HG02870 (cell line): Measurements from ENCODE around the gene UGT1A5.

Experiments
- ATAC-seq: cut with Tn5 transposase; IDR thresholded peaks from one replicate; pipeline ENCODE4 v1.9.1; 2021; ENCODE audit warnings: mild to moderate bottlenecking, moderate library complexity; ENCODE audit not compliant: unreplicated experiment

UGT1A5 gene

GRCh38 chr2:233803994-233804393 is 91.3 kb downstream of the UGT1A5 start:
- no peak for ATAC-seq

- no peak for ATAC-seq
These were observed 94.6 kb downstream of the UGT1A5 start for GRCh38 chr2:233807215-233807865.

GRCh38 chr2:233807966-233808935 is 95.5 kb downstream of the UGT1A5 start:
- ATAC-seq, result no peak

DNA sequence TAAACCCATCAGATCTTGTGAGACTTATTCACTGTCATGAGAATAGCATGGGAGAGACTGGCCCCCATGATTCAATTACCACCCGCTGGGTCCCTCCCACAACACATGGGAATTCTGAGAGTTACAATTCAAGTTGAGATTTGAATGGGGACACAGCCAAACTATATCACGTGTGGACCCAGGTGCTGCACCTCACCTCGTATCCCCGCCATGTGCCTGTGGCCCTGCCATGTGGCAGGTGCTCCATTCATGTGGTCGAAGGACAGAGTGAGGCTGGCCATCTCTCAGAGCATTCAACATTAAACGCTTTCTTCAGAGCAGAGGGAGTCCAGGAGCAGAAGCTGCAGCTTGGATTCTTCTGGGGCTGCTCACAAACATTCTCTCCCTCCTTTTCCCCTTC is 97.7 kb downstream of the UGT1A5 start:
- no peak for ATAC-seq

DNA sequence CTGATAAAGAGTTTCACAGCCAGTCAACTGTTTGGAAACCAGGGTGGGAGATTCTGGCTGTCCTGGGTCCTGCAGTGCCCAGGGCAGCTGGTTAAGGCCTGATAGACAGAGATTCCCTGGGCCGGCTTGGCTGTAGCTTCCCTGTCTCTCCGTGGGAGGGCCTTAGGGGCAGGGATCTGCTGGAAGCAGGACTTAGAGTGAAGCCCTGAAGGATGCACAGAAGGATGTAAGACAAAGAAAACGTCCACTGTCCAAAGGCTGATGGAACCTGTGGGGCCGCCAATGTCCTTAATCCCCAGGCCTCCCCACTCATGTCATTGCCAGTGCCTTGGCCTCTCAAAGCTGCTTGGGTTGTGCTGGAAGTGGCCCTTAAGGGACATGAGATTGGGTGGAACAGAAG is 98.4 kb downstream of the UGT1A5 start:
- no peak for ATAC-seq

DNA sequence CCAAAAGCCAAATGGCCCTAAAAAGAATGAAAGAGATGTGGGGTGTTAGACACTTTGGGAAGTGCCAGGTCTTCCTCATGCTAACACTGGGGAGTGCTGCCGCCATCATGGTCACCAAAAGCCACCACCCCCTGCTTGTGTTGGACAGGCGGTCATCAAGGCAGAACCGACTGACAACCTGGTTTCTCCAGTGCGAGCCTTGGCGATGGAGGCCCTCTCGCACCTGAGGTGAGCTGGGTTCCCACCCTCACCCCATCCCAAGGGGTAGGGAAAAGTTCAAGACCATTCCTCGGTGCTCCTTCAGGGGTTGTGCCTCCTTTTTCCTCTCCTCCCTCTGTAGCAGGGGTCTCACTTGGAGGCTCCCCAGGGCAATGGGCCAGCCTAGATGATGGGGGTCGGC is 99.0 kb downstream of the UGT1A5 start:
- no peak for ATAC-seq

GRCh38 chr2:233813236-233814055 is 100.7 kb downstream of the UGT1A5 start:
- ATAC-seq, result no peak

- ATAC-seq, result no peak
These were observed 101.5 kb downstream of the UGT1A5 start for GRCh38 chr2:233814056-233814835.

DNA sequence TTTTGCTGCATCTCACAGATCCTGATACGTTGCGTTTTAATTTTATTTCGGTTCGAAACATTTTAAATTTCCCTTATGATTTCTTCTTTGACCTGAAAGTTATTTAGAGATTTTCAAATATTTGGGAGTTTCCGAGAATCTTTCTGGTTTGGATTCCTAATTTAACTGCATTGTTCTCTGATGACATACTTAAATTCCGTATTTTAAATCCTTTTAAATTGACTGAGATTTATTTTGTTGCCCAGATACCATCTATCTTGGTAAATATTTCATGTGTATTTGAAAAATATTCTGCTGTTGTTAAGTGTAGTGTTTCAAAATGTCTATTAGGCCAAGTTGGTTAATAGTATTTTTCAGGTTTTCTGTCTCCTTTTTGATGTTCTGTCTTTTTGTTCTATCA is 103.2 kb downstream of the UGT1A5 start:
- ATAC-seq, result no peak

DNA sequence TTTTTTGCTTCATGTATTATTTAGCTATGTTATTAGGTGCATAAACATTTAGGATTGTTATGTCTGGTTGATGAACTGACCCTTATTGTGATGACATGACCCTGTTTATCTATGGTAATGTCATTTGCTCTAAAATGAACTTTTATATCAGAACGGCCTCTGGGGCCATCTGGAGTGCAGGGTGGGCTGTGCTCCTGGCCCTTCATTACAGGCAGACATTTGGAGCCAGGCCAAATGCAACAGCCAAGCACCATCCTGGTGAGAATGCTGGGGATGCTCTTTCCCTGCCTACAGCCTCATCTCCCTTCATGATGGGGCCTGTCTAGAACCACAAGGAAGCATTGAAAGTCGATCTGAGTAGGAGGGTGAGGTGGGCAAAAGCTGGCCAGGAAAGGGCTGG is 103.6 kb downstream of the UGT1A5 start:
- no peak for ATAC-seq

- ATAC-seq, result no peak
These were observed 104.1 kb downstream of the UGT1A5 start for GRCh38 chr2:233816771-233817170.

DNA sequence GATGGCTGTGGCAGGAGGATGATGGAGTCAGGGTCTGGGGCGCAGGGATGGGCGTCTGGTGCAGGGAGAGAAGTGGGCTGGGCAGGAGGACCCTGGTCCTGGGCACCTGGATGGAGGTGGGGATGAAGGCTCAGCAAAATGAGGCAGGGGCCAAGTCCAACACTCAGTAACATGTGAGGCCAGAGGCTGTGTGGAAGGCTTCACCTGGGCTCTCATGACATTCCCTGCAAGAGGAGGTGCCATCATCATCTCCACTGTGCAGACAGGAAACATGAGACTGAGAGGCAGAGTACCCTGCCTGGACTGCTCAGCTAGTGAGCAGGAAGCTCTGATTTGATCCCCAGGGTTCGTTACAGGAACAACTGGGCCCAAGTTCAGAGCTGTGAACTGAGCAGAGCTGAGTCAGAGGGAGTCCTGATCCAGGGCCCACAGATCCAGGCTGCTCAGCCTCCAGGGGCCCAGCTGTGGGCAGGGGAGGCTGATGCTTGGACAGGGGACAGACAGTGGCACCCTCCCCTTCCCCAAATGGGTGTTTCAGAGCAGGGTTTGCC is 104.7 kb downstream of the UGT1A5 start:
- ATAC-seq, result no peak

DNA sequence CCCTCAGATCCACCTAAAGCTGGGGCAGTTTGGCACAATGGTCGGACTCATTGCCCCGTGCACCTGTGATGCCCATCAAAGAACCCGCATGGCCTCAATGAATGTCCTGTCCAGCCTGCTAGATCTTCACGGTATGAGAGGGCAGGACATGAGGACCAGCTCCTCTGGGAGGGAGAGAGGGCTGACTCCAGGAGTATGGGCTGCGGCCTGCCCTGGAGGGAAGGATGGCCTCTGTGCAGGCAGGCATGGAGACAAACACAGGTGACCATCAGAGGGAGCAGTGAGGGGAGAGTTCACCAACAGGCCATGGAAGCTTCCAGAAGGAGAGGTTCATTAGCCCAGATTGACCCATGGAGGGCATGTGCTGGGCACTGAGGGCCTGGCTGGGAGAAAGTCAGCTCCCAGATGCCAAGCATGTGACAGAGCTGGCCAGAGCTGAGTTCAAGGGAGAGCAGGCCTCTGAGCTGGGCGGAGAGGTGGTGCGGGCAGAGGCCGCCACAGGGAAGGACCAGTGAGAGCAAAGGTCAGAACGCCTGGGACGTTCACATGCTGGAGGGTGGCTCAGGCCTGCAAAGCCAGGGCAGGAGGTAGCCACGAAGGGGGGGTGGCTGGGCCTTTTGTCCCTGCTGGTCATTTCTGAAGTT is 105.4 kb downstream of the UGT1A5 start:
- ATAC-seq, result no peak

DNA sequence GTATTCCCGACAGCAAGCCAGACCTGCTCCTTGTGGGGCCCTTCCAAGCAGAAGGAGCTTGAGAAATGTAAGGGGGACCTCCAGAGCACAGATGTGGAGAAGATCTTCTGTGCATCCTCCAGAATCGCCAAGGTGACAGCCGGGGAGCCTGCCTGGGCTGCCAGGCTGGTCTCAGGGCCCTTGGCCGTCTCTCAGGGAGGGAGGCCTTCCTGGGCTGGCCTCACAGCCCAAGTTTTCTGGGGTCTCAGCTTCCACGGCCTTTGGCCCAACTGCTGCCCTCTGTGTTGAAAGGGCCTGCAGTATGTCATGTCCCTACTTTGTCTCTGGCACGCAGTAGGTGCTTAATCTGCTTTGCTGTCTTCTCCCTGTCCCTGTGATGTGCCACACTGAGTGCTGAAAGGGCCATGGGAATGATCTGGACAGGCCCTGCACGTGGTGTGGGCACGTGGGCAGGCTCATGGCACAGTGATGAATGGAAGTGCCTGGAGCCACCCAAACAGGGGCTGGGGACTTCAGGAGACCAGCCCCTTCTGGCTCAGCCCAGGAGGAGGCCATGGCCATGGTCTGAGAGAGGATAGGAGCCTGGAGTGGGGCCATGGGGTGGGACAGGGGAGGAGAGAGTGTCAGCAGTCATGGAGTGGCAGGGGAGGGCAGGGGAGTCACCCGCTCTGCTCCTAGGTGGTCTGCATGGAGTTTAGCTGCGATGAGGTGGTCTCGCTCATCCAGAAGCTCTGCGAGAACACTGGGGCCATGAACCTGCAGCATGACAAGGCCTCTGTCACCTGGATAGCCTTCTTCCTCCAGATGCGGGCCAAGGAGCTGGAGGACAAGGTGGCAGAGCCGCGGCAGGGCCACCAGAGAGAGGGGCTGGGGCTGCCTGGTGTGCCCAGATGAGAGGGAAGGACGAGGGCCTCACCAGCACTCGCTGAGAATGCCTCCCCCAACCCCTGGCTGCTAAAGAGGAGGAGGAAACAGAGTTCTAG is 106.2 kb downstream of the UGT1A5 start:
- no peak for ATAC-seq

GRCh38 chr2:233819884-233820773 is 107.4 kb downstream of the UGT1A5 start:
- ATAC-seq, result no peak

DNA sequence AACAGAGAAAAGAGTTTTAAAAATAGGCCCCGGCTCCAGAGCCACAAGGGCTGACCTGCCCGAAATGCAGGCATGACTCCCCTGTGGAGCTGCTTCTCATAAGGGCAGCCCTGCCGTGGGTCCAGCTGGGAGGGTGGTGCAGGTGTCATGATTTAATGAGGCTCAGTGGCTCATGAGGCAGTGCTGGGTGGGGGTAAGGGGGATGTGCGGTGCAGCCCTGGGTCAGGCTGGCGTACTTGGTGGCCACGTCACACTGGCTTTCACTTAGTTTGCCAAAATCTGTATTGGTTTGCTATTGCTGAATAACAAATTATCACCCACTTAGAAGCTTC is 108.0 kb downstream of the UGT1A5 start:
- no peak for ATAC-seq

DNA sequence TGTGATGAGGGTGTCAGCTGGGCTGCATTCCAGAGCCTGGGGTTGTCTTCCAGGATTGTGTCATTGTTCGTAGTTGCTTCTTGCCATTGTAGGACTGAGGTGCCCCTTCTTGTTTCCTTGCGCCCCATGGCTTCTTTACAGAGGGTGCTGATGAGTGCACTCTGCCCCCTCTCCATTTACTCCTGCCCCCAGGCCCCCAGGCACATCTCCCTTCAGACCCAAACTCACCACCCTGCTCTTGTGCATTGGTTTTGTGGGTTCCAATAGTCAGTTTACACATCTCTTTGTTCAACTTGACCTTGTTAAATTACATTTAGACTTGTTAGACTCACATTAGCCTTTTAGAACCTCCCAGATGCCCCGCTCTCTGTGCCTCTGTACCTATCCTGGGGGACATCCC is 108.5 kb downstream of the UGT1A5 start:
- ATAC-seq, result no peak

DNA sequence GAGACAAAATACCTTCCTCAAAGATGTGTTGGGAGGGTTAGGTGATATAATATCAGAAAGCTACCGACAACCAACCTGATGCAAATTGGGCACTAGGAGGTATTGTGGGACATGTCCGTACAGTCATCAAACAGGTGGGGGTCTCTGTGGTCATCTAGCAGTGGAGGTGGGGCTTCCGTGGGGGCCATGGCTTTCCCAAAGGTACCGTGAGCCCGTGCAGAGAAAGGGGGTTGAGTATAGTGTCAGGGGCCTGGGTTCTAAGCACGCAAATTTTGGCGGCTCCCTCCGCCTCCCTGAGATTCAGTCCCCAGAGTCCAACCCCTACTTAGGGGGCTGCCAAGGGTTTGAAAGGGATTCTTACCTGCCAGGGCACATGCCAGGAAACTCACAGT is 109.0 kb downstream of the UGT1A5 start:
- no peak for ATAC-seq
